GM11168 (cell line): Measurements from ENCODE around the gene CTSF.
"Not testable (repeated sequence)": the region's sequence is repeated elsewhere in the genome, so short reads cannot be mapped to it uniquely, and the experiment has no call there.

ENCODE experiments used
- in situ Hi-C: fragments of 300-500 bp; cut with MboI; formaldehyde crosslinking; loops from one replicate; pipeline ENCODE4 v1.12.0; 2022; ENCODE audit warnings: low sequenced_read_pairs; ENCODE audit not compliant: unreplicated experiment

CTSF gene

GRCh38 chr11:66591175-66591574 is 22.8 kb upstream of the CTSF start:
- in situ Hi-C loops: no loop called here

- in situ Hi-C loops: no loop called here
Measured at GRCh38 chr11:66589996-66590675, 21.7 kb upstream of the CTSF start.

- in situ Hi-C loops: not testable (repeated sequence)
Measured at GRCh38 chr11:66589315-66589714, 20.9 kb upstream of the CTSF start.

GRCh38 chr11:66586136-66586535 is 17.7 kb upstream of the CTSF start:
- in situ Hi-C loops: no loop called here

- in situ Hi-C loops: not testable (repeated sequence)
Measured at GRCh38 chr11:66585447-66585846, 17.0 kb upstream of the CTSF start.

GRCh38 chr11:66582565-66583147 is 14.2 kb upstream of the CTSF start:
- in situ Hi-C loops: loop anchor here (5.0 kb wide), 1 partner anchor 90 kb away; no protein-coding TSS in a partner anchor

- in situ Hi-C loops: loop anchor here (5.0 kb wide), 1 partner anchor 91 kb away; no protein-coding TSS in a partner anchor
Measured at GRCh38 chr11:66581261-66581660, 12.9 kb upstream of the CTSF start.

- in situ Hi-C loops: loop anchor here (5.0 kb wide), 1 partner anchor 91 kb away; no protein-coding TSS in a partner anchor
Measured at GRCh38 chr11:66580803-66581202, 12.4 kb upstream of the CTSF start.

- in situ Hi-C loops: loop anchor here (10.0 kb wide), 1 partner anchor 256 kb away; no protein-coding TSS in a partner anchor
Measured at GRCh38 chr11:66579017-66579606, 10.7 kb upstream of the CTSF start.

GRCh38 chr11:66570850-66571180 is 2.4 kb upstream of the CTSF start:
- in situ Hi-C loops: loop anchor here (10.0 kb wide), 1 partner anchor 264 kb away; no protein-coding TSS in a partner anchor

- in situ Hi-C loops: loop anchor here (10.0 kb wide), 1 partner anchor 265 kb away; no protein-coding TSS in a partner anchor
Measured at GRCh38 chr11:66570079-66570849, 1.9 kb upstream of the CTSF start.

- in situ Hi-C loops: no loop called here
Measured at GRCh38 chr11:66569076-66569475, 670 bp upstream of the CTSF start.

GRCh38 chr11:66567787-66568123 is 651 bp downstream of the CTSF start:
- in situ Hi-C loops: no loop called here

GRCh38 chr11:66566221-66566620 is 2.2 kb downstream of the CTSF start:
- in situ Hi-C loops: no loop called here

- in situ Hi-C loops: no loop called here
Measured at GRCh38 chr11:66564984-66565383, 3.4 kb downstream of the CTSF start.

- in situ Hi-C loops: no loop called here
Measured at GRCh38 chr11:66564538-66564937, 3.9 kb downstream of the CTSF start.

- in situ Hi-C loops: no loop called here
Measured at GRCh38 chr11:66563832-66564231, 4.6 kb downstream of the CTSF start.

- in situ Hi-C loops: no loop called here
Measured at GRCh38 chr11:66562907-66563583, 5.4 kb downstream of the CTSF start.

GRCh38 chr11:66562275-66562674 is 6.1 kb downstream of the CTSF start:
- in situ Hi-C loops: no loop called here

GRCh38 chr11:66561975-66562248 is 6.5 kb downstream of the CTSF start:
- in situ Hi-C loops: no loop called here
